Stimulated activated CD8-positive, alpha-beta memory T cell treated with anti-CD3 and anti-CD28 coated beads, Interleukin-7, amount 100 ng/mL, for 24 hours (primary cell): ENCODE measurements around the gene UBXN10.
A peak's percentile ranks its signal among the peaks of the same experiment; 100 is the strongest.

Source experiments
- DNase-seq: peaks from one replicate; pipeline ENCODE4 v3.0.0-alpha.2; 2020; ENCODE audit warnings: low read depth

The UBXN10 gene

GRCh38 chr1:20185834-20186782 is at the start of gene UBXN10, which contains the start of gene PLA2G2C:
TSS of gene UBXN10 (plus strand) at chr1:20186096. CDS start at chr1:20190562, 4,466 bp downstream.
TSS of gene PLA2G2C (minus strand) at chr1:20186518. CDS start at chr1:20177363, 9,155 bp downstream.
- DNase-seq = peak; percentile 38

GRCh38 chr1:20136249-20136648 is 49.6 kb upstream of the UBXN10 start:
- DNase-seq = no peak

- DNase-seq = no peak
Measured at GRCh38 chr1:20137055-20137454, 48.8 kb upstream of the UBXN10 start.

GRCh38 chr1:20137604-20138003 is 48.3 kb upstream of the UBXN10 start:
- no peak for DNase-seq

- no peak for DNase-seq
Measured at GRCh38 chr1:20138346-20138745, 47.5 kb upstream of the UBXN10 start.

GRCh38 chr1:20138961-20139550 is 46.8 kb upstream of the UBXN10 start, which contains the start of gene PLA2G2F:
TSS of gene PLA2G2F (plus strand) at chr1:20139323. CDS start at chr1:20139428, 105 bp downstream.
- DNase-seq = no peak

GRCh38 chr1:20139776-20140612 is 45.9 kb upstream of the UBXN10 start:
- no peak for DNase-seq

GRCh38 chr1:20141001-20141400 is 44.9 kb upstream of the UBXN10 start:
- no peak for DNase-seq

GRCh38 chr1:20141466-20141865 is 44.4 kb upstream of the UBXN10 start:
- no peak for DNase-seq

- no peak for DNase-seq
Measured at GRCh38 chr1:20142001-20142710, 43.7 kb upstream of the UBXN10 start.

GRCh38 chr1:20143318-20143717 is 42.6 kb upstream of the UBXN10 start:
- no peak for DNase-seq

GRCh38 chr1:20143734-20144565 is 41.9 kb upstream of the UBXN10 start:
- no peak for DNase-seq

GRCh38 chr1:20147846-20148570 is 37.9 kb upstream of the UBXN10 start:
- no peak for DNase-seq

GRCh38 chr1:20148571-20149500 is 37.1 kb upstream of the UBXN10 start:
- no peak for DNase-seq

- DNase-seq = no peak
Measured at GRCh38 chr1:20149601-20150325, 36.1 kb upstream of the UBXN10 start.

GRCh38 chr1:20150326-20150705 is 35.6 kb upstream of the UBXN10 start:
- DNase-seq = no peak

GRCh38 chr1:20150969-20151368 is 34.9 kb upstream of the UBXN10 start:
- no peak for DNase-seq
